SH-SY5Y (cell line): ENCODE measurements around the gene FAM217B.

Experiments
- GATA2 ChIP-seq: IDR thresholded peaks from 2 replicates; pipeline ENCODE4 v1.6.1; 2011; ENCODE audit warnings: mild to moderate bottlenecking, low read depth, low read length
- GATA3 ChIP-seq: IDR thresholded peaks from 2 replicates; pipeline ENCODE4 v1.6.1; 2011; ENCODE audit warnings: low read depth, mild to moderate bottlenecking, low read length, moderate library complexity

DNA sequence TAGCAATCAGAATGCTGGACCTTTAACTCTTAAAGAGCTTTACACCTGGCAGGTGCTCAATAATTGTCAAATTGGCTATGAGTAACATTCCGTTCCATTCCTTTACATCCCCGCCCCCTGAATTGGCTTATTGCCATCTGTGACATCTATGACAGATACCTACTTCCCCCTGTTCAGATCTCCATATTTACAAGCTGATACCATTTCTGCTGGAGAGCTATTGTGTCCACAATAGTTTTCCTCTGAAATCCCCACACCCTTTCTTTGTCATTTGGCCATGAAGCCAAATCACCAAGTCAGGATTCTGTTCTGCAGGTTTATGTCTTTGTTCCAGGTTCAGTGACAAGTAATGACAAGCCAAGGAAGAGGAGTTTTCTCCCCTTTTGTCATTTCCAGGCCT, 21.2 kb downstream of the FAM217B start:
- no peak for TF ChIP-seq GATA2
- no peak for TF ChIP-seq GATA3
